Lower lobe of right lung (tissue), 2 donors: ENCODE data around the gene PDGFC. TPM values are rescaled to one million over a fixed set of nuclear protein-coding genes. Genes with fewer than 3 reads are reported as not detected.
A peak's percentile ranks its signal among the peaks of the same experiment; 100 is the strongest.
"Not testable (repeated sequence)": the region's sequence is repeated elsewhere in the genome, so short reads cannot be mapped to it uniquely, and the experiment has no call there.

Experiments
- ATAC-seq, 2 donors: fragments of 200-7000 bp; cut with Tn5 transposase; one replicate each; pipeline ENCODE4 v1.9.1; 2020 to 2022; ENCODE audit warnings: mild to moderate bottlenecking in 2 of 2, moderate library complexity in 2 of 2
- DNase-seq: peaks from one replicate; pipeline ENCODE4 v3.0.0-alpha.2; 2020
- H3K27ac ChIP-seq: fragments of 200-600 bp; one replicate; pipeline ENCODE4 v1.8.0; 2022
- H3K27me3 ChIP-seq: fragments of 200-600 bp; one replicate; pipeline ENCODE4 v1.8.0; 2022; ENCODE audit warnings: low read depth
- H3K36me3 ChIP-seq: fragments of 200-600 bp; one replicate; pipeline ENCODE4 v1.8.0; 2022; ENCODE audit warnings: mild to moderate bottlenecking
- H3K4me1 ChIP-seq: fragments of 200-600 bp; one replicate; pipeline ENCODE4 v1.8.0; 2022
- H3K4me3 ChIP-seq: fragments of 200-600 bp; one replicate; pipeline ENCODE4 v1.8.0; 2022; ENCODE audit warnings: mild to moderate bottlenecking
- H3K9me3 ChIP-seq: fragments of 200-600 bp; one replicate; pipeline ENCODE4 v1.8.0; 2022
- intact Hi-C: fragments of 100-400 bp; cut with DNase I; formaldehyde crosslinking; loops from one replicate; pipeline ENCODE4 v1.11.0; 2022
- total RNA-seq: library from RNA; stranded (reverse); fragmentation: NEBNext Ultra II Directional; extraction: Animal tissue kit (Norgen Biotek cat#: 25700); gene quantifications from one replicate; pipeline ENCODE4 v1.2.1, GENCODE V29; 2021
- TF ChIP-seq, protein P1 (sequence below): fragments of 200-600 bp; IDR thresholded peaks from one replicate; pipeline ENCODE4 v1.8.0; 2022; ENCODE audit warnings: antibody characterized with exemption, mild to moderate bottlenecking
- donor health status: DM: no; HTN: yes; CAD: no; lungs with severe emphysema.

PDGFC gene
- total RNA-seq, 1 donor from 2014 or later = 30.6 TPM

DNA sequence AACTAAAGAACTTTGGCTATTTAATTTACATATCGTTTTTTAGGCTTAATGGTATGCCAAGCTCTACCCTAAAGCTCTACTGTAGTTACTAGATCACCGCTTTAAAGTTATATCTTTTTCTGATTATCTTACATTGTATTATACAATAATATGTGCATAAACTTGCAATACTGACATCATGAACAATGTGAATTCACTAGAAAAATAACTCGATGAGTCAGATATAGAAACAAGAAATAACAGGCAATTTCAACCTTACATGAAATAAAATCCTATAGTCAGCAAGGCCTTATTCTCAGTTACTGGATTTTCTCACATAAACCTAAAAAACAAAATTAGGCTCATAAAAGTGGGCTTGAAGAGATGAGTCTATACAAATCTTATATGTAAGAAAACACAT, 32.5 kb downstream of the PDGFC start:
- Histone ChIP-seq H3K9me3 (no peaks in the 10 kb centered on the region), H3K27ac (no peak overlapping the region), H3K36me3 (no peaks in the 10 kb centered on the region), H3K27me3 (no peaks in the 10 kb centered on the region), H3K4me3 (no peak overlapping the region), H3K4me1 (peaks cover 17% of the 10 kb centered on the region)
- intact Hi-C loops = no loop called here
- TF ChIP-seq, protein P1, sequence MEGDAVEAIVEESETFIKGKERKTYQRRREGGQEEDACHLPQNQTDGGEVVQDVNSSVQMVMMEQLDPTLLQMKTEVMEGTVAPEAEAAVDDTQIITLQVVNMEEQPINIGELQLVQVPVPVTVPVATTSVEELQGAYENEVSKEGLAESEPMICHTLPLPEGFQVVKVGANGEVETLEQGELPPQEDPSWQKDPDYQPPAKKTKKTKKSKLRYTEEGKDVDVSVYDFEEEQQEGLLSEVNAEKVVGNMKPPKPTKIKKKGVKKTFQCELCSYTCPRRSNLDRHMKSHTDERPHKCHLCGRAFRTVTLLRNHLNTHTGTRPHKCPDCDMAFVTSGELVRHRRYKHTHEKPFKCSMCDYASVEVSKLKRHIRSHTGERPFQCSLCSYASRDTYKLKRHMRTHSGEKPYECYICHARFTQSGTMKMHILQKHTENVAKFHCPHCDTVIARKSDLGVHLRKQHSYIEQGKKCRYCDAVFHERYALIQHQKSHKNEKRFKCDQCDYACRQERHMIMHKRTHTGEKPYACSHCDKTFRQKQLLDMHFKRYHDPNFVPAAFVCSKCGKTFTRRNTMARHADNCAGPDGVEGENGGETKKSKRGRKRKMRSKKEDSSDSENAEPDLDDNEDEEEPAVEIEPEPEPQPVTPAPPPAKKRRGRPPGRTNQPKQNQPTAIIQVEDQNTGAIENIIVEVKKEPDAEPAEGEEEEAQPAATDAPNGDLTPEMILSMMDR = no peak
- DNase-seq (no peak), ATAC-seq (no peak)

GRCh38 chr4:156934259-156934635, 37.4 kb downstream of the PDGFC start:
- DNase-seq (no peak), ATAC-seq (no peak)
- Histone ChIP-seq H3K36me3 (no peaks in the 10 kb centered on the region), H3K4me3 (no peak overlapping the region), H3K9me3 (no peaks in the 10 kb centered on the region), H3K27me3 (no peaks in the 10 kb centered on the region), H3K4me1 (no peaks in the 10 kb centered on the region), H3K27ac (no peak overlapping the region)
- TF ChIP-seq, protein P1 = no peak
- intact Hi-C loops = no loop called here

- TF ChIP-seq, protein P1 = no peak
- no peaks in the 10 kb centered on the region for H3K9me3 ChIP-seq
- no peaks in the 10 kb centered on the region for H3K4me1 ChIP-seq
- ATAC-seq = peak in 1 of 2 donors; percentile 27
- H3K4me3 ChIP-seq = no peak overlapping the region
- intact Hi-C loops = no loop called here
- H3K36me3 ChIP-seq = no peaks in the 10 kb centered on the region
- H3K27me3 ChIP-seq = no peaks in the 10 kb centered on the region
- H3K27ac ChIP-seq = no peak overlapping the region
- DNase-seq = no peak
Observed at GRCh38 chr4:156933633-156934258, 37.9 kb downstream of the PDGFC start.

DNA sequence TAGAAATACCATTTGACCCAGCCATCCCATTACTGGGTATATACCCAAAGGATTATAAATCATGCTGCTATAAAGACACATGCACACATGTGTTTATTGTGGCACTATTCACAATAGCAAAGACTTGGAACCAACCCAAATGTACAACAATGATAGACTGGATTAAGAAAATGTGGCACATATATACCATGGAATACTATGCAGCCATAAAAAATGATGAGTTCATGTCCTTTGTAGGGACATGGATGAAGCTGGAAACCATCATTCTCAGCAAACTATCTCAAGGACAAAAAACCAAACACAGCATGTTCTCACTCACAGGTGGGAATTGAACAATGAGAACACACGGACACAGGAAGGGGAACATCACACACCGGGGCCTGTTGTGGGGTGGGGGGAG, 39.2 kb downstream of the PDGFC start:
- H3K9me3 ChIP-seq, DNase-seq, H3K27ac ChIP-seq, ATAC-seq, H3K36me3 ChIP-seq, H3K4me3 ChIP-seq, H3K4me1 ChIP-seq, H3K27me3 ChIP-seq, intact Hi-C loops: not testable (repeated sequence)

DNA sequence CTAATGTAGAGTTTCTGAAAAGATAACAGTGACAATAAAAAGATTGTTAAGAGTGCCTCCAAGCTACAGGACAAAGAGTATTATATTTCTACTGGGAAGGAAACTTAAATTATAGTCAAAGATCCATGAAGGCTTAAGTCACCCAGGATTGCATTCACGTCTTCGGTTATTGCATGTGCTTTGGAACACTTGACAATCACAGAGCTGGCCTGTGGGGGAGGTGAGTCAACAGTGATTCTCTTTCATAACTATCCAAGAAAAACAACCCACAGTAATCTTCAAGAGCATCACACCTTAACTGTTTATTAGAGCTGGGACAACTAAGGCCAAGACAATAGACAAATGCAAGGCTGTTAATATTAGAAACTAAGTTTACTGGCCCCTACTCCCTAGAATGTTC, 40.3 kb downstream of the PDGFC start:
- DNase-seq = no peak

More for the DNA sequence above, 40.3 kb downstream of the PDGFC start:
- TF ChIP-seq, protein P1 = no peak
- peak; percentile 77 to 91 for ATAC-seq
- H3K27ac ChIP-seq = no peak overlapping the region
- H3K9me3 ChIP-seq = peaks cover 6% of the 10 kb centered on the region
- H3K4me3 ChIP-seq = no peak overlapping the region
- no peaks in the 10 kb centered on the region for H3K27me3 ChIP-seq
- intact Hi-C loops = no loop called here
- no peaks in the 10 kb centered on the region for H3K36me3 ChIP-seq
- H3K4me1 ChIP-seq = no peaks in the 10 kb centered on the region
